ENCODE measurements around the gene OPA3.
"Not testable (repeated sequence)": the region's sequence is repeated elsewhere in the genome, so short reads cannot be mapped to it uniquely, and the experiment has no call there.

The OPA3 gene

GRCh38 chr19:45584332-45585157, at the start of gene OPA3:
Gene OPA3, minus strand, starts transcription at chr19:45584802. Its CDS starts 38 bp downstream, at chr19:45584764.
- DNase-seq, result peak; percentile 99

GRCh38 chr19:45632468-45633196, 48.0 kb upstream of the OPA3 start:
- DNase-seq, result peak; percentile 42

- DNase-seq, result no peak
These were observed 45.9 kb upstream of the OPA3 start for GRCh38 chr19:45630463-45630862.

GRCh38 chr19:45629704-45630103, 45.1 kb upstream of the OPA3 start:
- DNase-seq, result no peak

- DNase-seq, result not testable (repeated sequence)
These were observed 43.6 kb upstream of the OPA3 start for GRCh38 chr19:45628219-45628618.

GRCh38 chr19:45623984-45624383, 39.4 kb upstream of the OPA3 start:
- no peak for DNase-seq

- no peak for DNase-seq
These were observed 37.4 kb upstream of the OPA3 start for GRCh38 chr19:45621976-45622503.

- no peak for DNase-seq
These were observed 36.8 kb upstream of the OPA3 start for GRCh38 chr19:45621389-45621788.

GRCh38 chr19:45616704-45617017, 32.1 kb upstream of the OPA3 start:
- DNase-seq, result no peak

- DNase-seq, result peak; percentile 85
These were observed 31.4 kb upstream of the OPA3 start for GRCh38 chr19:45615795-45616703.

GRCh38 chr19:45615056-45615455, 30.5 kb upstream of the OPA3 start:
- not testable (repeated sequence) for DNase-seq

- DNase-seq, result peak; percentile 50
These were observed 29.5 kb upstream of the OPA3 start for GRCh38 chr19:45613926-45614725.

GRCh38 chr19:45608948-45609347, 24.3 kb upstream of the OPA3 start:
- DNase-seq, result no peak

GRCh38 chr19:45607071-45608029, 22.7 kb upstream of the OPA3 start:
- DNase-seq, result peak; percentile 45

GRCh38 chr19:45601524-45602374, 17.1 kb upstream of the OPA3 start, which contains the start of gene GPR4:
Gene GPR4, minus strand, starts transcription at chr19:45602212. Its CDS starts 10,346 bp downstream, at chr19:45591866.
- DNase-seq, result no peak

GRCh38 chr19:45601115-45601514, 16.5 kb upstream of the OPA3 start:
- no peak for DNase-seq

- no peak for DNase-seq
These were observed 15.8 kb upstream of the OPA3 start for GRCh38 chr19:45600340-45600885.

- no peak for DNase-seq
These were observed 14.7 kb upstream of the OPA3 start for GRCh38 chr19:45599286-45599685.

- no peak for DNase-seq
These were observed 13.8 kb upstream of the OPA3 start for GRCh38 chr19:45598267-45599001.
